ENCODE measurements around the gene DDX1.

DDX1 gene

GRCh38 chr2:15568874-15569273 is 22.8 kb upstream of the DDX1 start:
- TF ChIP-seq, protein P1, sequence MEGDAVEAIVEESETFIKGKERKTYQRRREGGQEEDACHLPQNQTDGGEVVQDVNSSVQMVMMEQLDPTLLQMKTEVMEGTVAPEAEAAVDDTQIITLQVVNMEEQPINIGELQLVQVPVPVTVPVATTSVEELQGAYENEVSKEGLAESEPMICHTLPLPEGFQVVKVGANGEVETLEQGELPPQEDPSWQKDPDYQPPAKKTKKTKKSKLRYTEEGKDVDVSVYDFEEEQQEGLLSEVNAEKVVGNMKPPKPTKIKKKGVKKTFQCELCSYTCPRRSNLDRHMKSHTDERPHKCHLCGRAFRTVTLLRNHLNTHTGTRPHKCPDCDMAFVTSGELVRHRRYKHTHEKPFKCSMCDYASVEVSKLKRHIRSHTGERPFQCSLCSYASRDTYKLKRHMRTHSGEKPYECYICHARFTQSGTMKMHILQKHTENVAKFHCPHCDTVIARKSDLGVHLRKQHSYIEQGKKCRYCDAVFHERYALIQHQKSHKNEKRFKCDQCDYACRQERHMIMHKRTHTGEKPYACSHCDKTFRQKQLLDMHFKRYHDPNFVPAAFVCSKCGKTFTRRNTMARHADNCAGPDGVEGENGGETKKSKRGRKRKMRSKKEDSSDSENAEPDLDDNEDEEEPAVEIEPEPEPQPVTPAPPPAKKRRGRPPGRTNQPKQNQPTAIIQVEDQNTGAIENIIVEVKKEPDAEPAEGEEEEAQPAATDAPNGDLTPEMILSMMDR (IDR thresholded peaks at IDR 0.05; ENCODE audit: insufficient read depth, low read length), result no peak
- TF ChIP-seq, protein P2, sequence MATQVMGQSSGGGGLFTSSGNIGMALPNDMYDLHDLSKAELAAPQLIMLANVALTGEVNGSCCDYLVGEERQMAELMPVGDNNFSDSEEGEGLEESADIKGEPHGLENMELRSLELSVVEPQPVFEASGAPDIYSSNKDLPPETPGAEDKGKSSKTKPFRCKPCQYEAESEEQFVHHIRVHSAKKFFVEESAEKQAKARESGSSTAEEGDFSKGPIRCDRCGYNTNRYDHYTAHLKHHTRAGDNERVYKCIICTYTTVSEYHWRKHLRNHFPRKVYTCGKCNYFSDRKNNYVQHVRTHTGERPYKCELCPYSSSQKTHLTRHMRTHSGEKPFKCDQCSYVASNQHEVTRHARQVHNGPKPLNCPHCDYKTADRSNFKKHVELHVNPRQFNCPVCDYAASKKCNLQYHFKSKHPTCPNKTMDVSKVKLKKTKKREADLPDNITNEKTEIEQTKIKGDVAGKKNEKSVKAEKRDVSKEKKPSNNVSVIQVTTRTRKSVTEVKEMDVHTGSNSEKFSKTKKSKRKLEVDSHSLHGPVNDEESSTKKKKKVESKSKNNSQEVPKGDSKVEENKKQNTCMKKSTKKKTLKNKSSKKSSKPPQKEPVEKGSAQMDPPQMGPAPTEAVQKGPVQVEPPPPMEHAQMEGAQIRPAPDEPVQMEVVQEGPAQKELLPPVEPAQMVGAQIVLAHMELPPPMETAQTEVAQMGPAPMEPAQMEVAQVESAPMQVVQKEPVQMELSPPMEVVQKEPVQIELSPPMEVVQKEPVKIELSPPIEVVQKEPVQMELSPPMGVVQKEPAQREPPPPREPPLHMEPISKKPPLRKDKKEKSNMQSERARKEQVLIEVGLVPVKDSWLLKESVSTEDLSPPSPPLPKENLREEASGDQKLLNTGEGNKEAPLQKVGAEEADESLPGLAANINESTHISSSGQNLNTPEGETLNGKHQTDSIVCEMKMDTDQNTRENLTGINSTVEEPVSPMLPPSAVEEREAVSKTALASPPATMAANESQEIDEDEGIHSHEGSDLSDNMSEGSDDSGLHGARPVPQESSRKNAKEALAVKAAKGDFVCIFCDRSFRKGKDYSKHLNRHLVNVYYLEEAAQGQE (IDR thresholded peaks at IDR 0.05; ENCODE audit: insufficient replicate concordance, low read depth), result no peak
- TF ChIP-seq SPI1 (IDR thresholded peaks at IDR 0.05; ENCODE audit: borderline replicate concordance, low read depth) (no peak), GABPA (IDR thresholded peaks at IDR 0.05; ENCODE audit: low read depth) (no peak)
- Histone ChIP-seq H3K27ac (replicated peaks) (no peak overlapping the region), H3K4me3 (replicated peaks; ENCODE audit: insufficient read depth, low read length) (no peak overlapping the region), H3K27me3 (ENCODE audit: insufficient read depth, poor library complexity, severe bottlenecking) (no peaks in the 10 kb centered on the region)
- no peak for DNase-seq (ENCODE audit: low read depth in 1 of 2, low spot score in 1 of 2)

DNA sequence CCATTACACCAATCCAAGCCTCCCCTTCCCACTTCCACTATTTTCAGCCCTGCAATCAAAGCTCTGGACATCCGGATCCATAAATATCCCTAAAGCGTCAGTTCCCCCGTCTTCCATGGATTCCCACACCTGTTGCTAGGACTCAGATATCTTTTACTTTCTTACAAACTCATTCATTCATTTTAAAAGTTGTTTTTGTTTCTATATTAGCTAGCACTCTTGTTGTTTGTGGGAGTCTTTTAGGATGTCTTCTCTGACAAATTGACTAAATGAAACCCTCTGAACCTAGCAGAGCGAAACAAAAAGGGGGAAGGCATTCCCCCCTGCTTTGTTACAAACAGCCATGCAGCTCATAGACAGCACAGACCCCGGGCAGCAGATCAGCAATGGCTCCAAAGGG is 21.6 kb upstream of the DDX1 start:
- Histone ChIP-seq H3K4me3 (replicated peaks; ENCODE audit: insufficient read depth, low read length) (no peak overlapping the region), H3K27ac (replicated peaks) (no peak overlapping the region), H3K27me3 (ENCODE audit: insufficient read depth, poor library complexity, severe bottlenecking) (no peaks in the 10 kb centered on the region)
- no peak for DNase-seq (ENCODE audit: low read depth in 1 of 2, low spot score in 1 of 2)
- TF ChIP-seq SPI1 (IDR thresholded peaks at IDR 0.05; ENCODE audit: borderline replicate concordance, low read depth), result no peak
- TF ChIP-seq, protein P1 (IDR thresholded peaks at IDR 0.05; ENCODE audit: insufficient read depth, low read length), result no peak
- no peak for TF ChIP-seq POLR2AphosphoS5 (IDR thresholded peaks at IDR 0.05; ENCODE audit: low read depth)
- TF ChIP-seq, protein P2 (IDR thresholded peaks at IDR 0.05; ENCODE audit: insufficient replicate concordance, low read depth), result no peak
- no peak for TF ChIP-seq GABPA (IDR thresholded peaks at IDR 0.05; ENCODE audit: low read depth)

DNA sequence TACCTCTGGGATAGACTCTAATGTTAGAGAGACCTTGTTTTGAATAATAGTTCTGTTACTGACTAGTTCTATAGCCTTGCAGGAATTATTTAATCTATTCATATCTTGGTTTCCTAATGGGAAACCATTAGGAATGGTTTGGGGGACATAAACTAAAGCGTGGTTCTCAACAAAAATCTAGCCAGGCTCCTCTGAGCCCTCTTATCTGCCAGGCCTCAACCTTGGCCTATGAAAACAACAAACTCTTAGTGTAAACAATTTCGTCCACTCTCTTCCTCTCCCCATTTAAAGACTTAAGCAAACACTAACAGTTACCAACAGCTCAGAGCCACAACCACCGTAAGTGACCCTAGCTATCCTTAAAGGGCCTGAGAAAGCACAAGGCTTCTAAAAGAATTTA is 19.9 kb upstream of the DDX1 start:
- Histone ChIP-seq H3K4me3 (replicated peaks; ENCODE audit: insufficient read depth, low read length) (no peak overlapping the region), H3K27me3 (ENCODE audit: insufficient read depth, poor library complexity, severe bottlenecking) (no peaks in the 10 kb centered on the region), H3K27ac (replicated peaks) (no peak overlapping the region)
- no peak for DNase-seq (ENCODE audit: low read depth in 1 of 2, low spot score in 1 of 2)
- TF ChIP-seq GABPA (IDR thresholded peaks at IDR 0.05; ENCODE audit: low read depth) (no peak), SPI1 (IDR thresholded peaks at IDR 0.05; ENCODE audit: borderline replicate concordance, low read depth) (no peak), POLR2AphosphoS5 (IDR thresholded peaks at IDR 0.05; ENCODE audit: low read depth) (no peak)
- TF ChIP-seq, protein P2 (IDR thresholded peaks at IDR 0.05; ENCODE audit: insufficient replicate concordance, low read depth), result no peak
- TF ChIP-seq, protein P1 (IDR thresholded peaks at IDR 0.05; ENCODE audit: insufficient read depth, low read length), result no peak

All from HL-60 (cell line).